Epithelial cell of esophagus (primary cell): ENCODE measurements around the gene GTF2I.
"Not testable (repeated sequence)": the region's sequence is repeated elsewhere in the genome, so short reads cannot be mapped to it uniquely, and the experiment has no call there.

Experiments
- DNase-seq: peaks from one replicate; pipeline ENCODE4 v3.0.0; 2010; ENCODE audit warnings: low read depth
- H3K4me3 ChIP-seq: 2 replicates; pipeline ENCODE4 v1.5.1; 2011; ENCODE audit warnings: mild to moderate bottlenecking, low read length, control low read depth

GTF2I gene

GRCh38 chr7:74773760-74774750 lies 116.5 kb downstream of the GTF2I start, which contains the start of gene NCF1:
Gene NCF1, plus strand, starts transcription at chr7:74774011. Its CDS starts 21 bp downstream, at chr7:74774032.
- not testable (repeated sequence) for DNase-seq, H3K4me3 ChIP-seq

DNA sequence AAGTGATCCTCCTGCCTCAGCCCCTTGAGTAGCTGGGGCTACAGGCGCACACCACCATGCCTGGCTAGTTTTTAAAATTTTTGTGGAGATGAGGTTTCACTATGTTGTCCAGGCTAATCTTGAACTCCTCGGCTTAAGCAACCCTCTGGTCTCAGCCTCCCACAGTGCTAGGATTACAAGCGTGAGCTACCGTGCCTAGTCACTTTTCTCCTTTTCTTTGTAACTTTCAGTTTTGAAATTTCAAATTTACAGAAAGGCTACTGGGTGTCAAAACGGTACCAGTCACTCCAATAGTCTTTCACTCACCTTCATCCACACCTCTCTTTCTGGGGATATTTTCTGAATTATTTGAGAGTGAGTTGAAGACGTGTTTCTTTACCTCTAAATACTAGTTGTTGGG lies 117.6 kb downstream of the GTF2I start:
- DNase-seq, H3K4me3 ChIP-seq: not testable (repeated sequence)

GRCh38 chr7:74779053-74779452 lies 121.5 kb downstream of the GTF2I start:
- DNase-seq, H3K4me3 ChIP-seq: not testable (repeated sequence)

- DNase-seq, H3K4me3 ChIP-seq: not testable (repeated sequence)
Observed at GRCh38 chr7:74781746-74782145, 124.2 kb downstream of the GTF2I start.

DNA sequence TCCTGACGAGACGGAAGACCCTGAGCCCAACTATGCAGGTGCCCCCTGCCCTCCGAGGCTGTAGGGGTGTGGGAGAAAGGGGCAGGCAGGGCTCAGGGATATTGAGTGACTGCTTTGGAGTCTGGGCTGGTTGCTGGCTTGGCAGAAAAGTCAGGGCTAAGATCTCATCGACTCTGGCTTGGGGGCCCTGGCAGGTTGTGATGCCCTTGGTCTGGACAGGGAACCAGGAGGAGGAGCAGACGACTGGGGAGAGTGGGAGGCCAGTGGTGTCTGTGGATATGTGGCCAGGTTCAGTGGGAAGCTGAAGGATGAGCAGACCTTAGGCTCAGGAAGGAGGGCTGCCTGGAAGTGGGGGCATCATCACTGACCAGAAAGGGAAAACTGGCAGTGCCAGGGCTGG lies 126.1 kb downstream of the GTF2I start:
- H3K4me3 ChIP-seq, DNase-seq: not testable (repeated sequence)

- peak; percentile 88 for DNase-seq
- peak overlapping the region; percentile 18 for H3K4me3 ChIP-seq
Observed at GRCh38 chr7:74788369-74789150, 131.0 kb downstream of the GTF2I start.

DNA sequence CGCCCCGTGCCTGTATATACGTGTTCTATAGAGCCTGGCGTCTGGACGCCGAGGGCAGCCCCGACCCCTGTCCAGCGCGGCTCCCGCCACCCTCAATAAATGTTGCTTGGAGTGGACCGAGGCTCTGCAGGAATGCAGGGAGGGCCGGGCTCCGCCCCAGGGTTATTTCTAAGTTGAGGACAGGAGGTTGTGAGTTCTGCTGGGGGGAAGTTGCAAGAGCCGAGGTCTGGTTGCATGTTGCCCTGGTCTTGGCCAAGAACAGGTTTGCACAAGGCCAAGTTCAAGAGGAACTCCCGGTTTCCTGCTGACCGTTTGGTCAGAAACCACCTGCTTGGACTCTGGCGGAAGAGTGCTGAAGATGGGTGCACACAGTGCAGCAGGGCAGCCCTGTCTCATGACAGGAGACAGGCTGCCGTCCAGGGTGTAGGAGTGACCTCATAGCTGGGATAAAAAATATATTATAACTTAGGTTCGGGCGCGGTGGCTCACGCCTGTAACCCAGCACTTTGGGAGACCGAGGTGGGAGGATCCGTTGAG lies 131.8 kb downstream of the GTF2I start:
- DNase-seq, result not testable (repeated sequence)

GRCh38 chr7:74797848-74798622 lies 140.5 kb downstream of the GTF2I start:
- not testable (repeated sequence) for H3K4me3 ChIP-seq, DNase-seq

More for the DNA sequence above, 131.8 kb downstream of the GTF2I start:
- H3K4me3 ChIP-seq, result not testable (repeated sequence)

- H3K4me3 ChIP-seq, DNase-seq: not testable (repeated sequence)
Observed at GRCh38 chr7:74798644-74799043, 141.1 kb downstream of the GTF2I start.
